GF-D8 (cell line): Measurements from ENCODE around the gene GNAQ.
"Not testable (repeated sequence)": the region's sequence is repeated elsewhere in the genome, so short reads cannot be mapped to it uniquely, and the experiment has no call there.

Experiments
- DNase-seq: peaks from one replicate; lab custom pipeline; 2025; lab: John Stamatoyannopoulos, UW

The GNAQ gene

GRCh38 chr9:77731008-77731698 lies 300.5 kb downstream of the GNAQ start:
- DNase-seq, result no peak

GRCh38 chr9:77729177-77729576 lies 302.4 kb downstream of the GNAQ start:
- no peak for DNase-seq

GRCh38 chr9:77726814-77727213 lies 304.8 kb downstream of the GNAQ start:
- DNase-seq, result no peak

- no peak for DNase-seq
These were observed 305.3 kb downstream of the GNAQ start for GRCh38 chr9:77726289-77726688.

- peak; percentile 39 for DNase-seq
These were observed 305.8 kb downstream of the GNAQ start for GRCh38 chr9:77725820-77726219.

- DNase-seq, result no peak
These were observed 306.4 kb downstream of the GNAQ start for GRCh38 chr9:77725046-77725694.

GRCh38 chr9:77721156-77721555 lies 310.5 kb downstream of the GNAQ start:
- not testable (repeated sequence) for DNase-seq

- no peak for DNase-seq
These were observed 312.3 kb downstream of the GNAQ start for GRCh38 chr9:77719321-77719720.

GRCh38 chr9:77718298-77718640 lies 313.3 kb downstream of the GNAQ start:
- not testable (repeated sequence) for DNase-seq

GRCh38 chr9:77717608-77718297 lies 313.9 kb downstream of the GNAQ start:
- DNase-seq, result not testable (repeated sequence)

- peak; percentile 17 for DNase-seq
These were observed 317.5 kb downstream of the GNAQ start for GRCh38 chr9:77714077-77714549.

GRCh38 chr9:77712533-77713130 lies 319.0 kb downstream of the GNAQ start:
- DNase-seq, result peak; percentile 21

GRCh38 chr9:77710965-77711648 lies 320.5 kb downstream of the GNAQ start:
- DNase-seq, result no peak

GRCh38 chr9:77710316-77710715 lies 321.3 kb downstream of the GNAQ start:
- peak; percentile 36 for DNase-seq

- DNase-seq, result peak; percentile 19
These were observed 323.4 kb downstream of the GNAQ start for GRCh38 chr9:77708064-77708815.

GRCh38 chr9:77707383-77708063 lies 324.1 kb downstream of the GNAQ start:
- no peak for DNase-seq

- DNase-seq, result no peak
These were observed 326.0 kb downstream of the GNAQ start for GRCh38 chr9:77705636-77706035.

GRCh38 chr9:77702521-77703390 lies 328.9 kb downstream of the GNAQ start:
- DNase-seq, result not testable (repeated sequence)

GRCh38 chr9:77697238-77697984 lies 334.2 kb downstream of the GNAQ start:
- no peak for DNase-seq
